ENCODE data around the gene RGPD8.
"Not testable (repeated sequence)": the region's sequence is repeated elsewhere in the genome, so short reads cannot be mapped to it uniquely, and the experiment has no call there.

The RGPD8 gene

GRCh38 chr2:112454586-112454985, 21.1 kb upstream of the RGPD8 start:
- no peak for TF ChIP-seq CTCF (IDR thresholded peaks at IDR 0.05; ENCODE audit: borderline replicate concordance, insufficient read depth, low read depth, low read length)
- H3K4me3 ChIP-seq (ENCODE audit: low read depth, low read length): no peak overlapping the region

GRCh38 chr2:112451317-112451716, 17.9 kb upstream of the RGPD8 start:
- no peak overlapping the region for H3K4me3 ChIP-seq (ENCODE audit: low read depth, low read length)
- TF ChIP-seq CTCF (IDR thresholded peaks at IDR 0.05; ENCODE audit: borderline replicate concordance, insufficient read depth, low read depth, low read length): no peak

- TF ChIP-seq CTCF (IDR thresholded peaks at IDR 0.05; ENCODE audit: borderline replicate concordance, insufficient read depth, low read depth, low read length): no peak
- H3K4me3 ChIP-seq (ENCODE audit: low read depth, low read length): no peak overlapping the region
These were observed 16.4 kb upstream of the RGPD8 start for GRCh38 chr2:112449854-112450253.

- not testable (repeated sequence) for H3K4me3 ChIP-seq (ENCODE audit: low read depth, low read length)
These were observed 10.8 kb upstream of the RGPD8 start for GRCh38 chr2:112444256-112444655.

- H3K4me3 ChIP-seq (ENCODE audit: low read depth, low read length): not testable (repeated sequence)
These were observed 5.3 kb upstream of the RGPD8 start for GRCh38 chr2:112438603-112439261.

- not testable (repeated sequence) for H3K4me3 ChIP-seq (ENCODE audit: low read depth, low read length)
These were observed 4.0 kb upstream of the RGPD8 start for GRCh38 chr2:112437405-112437831.

- not testable (repeated sequence) for H3K4me3 ChIP-seq (ENCODE audit: low read depth, low read length)
These were observed 3.5 kb upstream of the RGPD8 start for GRCh38 chr2:112436993-112437392.

GRCh38 chr2:112435716-112436431, 2.4 kb upstream of the RGPD8 start:
- H3K4me3 ChIP-seq (ENCODE audit: low read depth, low read length): not testable (repeated sequence)

GRCh38 chr2:112434890-112435715, 1.7 kb upstream of the RGPD8 start:
- H3K4me3 ChIP-seq (ENCODE audit: low read depth, low read length): not testable (repeated sequence)

GRCh38 chr2:112433932-112434730, 686 bp upstream of the RGPD8 start:
- no peak overlapping the region for H3K4me3 ChIP-seq (ENCODE audit: low read depth, low read length)
- TF ChIP-seq CTCF (IDR thresholded peaks at IDR 0.05; ENCODE audit: borderline replicate concordance, insufficient read depth, low read depth, low read length): no peak

- H3K4me3 ChIP-seq (ENCODE audit: low read depth, low read length): peak overlapping the region; percentile 60
These were observed 538 bp downstream of the RGPD8 start for GRCh38 chr2:112432735-112433479.

GRCh38 chr2:112432390-112432734, 1.1 kb downstream of the RGPD8 start:
- H3K4me3 ChIP-seq (ENCODE audit: low read depth, low read length): peak overlapping the region; percentile 60

GRCh38 chr2:112431587-112432295, 1.7 kb downstream of the RGPD8 start:
- H3K4me3 ChIP-seq (ENCODE audit: low read depth, low read length): not testable (repeated sequence)

Data from GM12875 (cell line).